GM12874 (cell line): ENCODE data around the gene ANKRD62.

ENCODE experiments used
- TF ChIP-seq, protein P1 (sequence below): IDR thresholded peaks from 2 replicates; pipeline ENCODE4 v1.5.1; 2011; ENCODE audit warnings: low read depth, mild to moderate bottlenecking, control low read depth, low read length, moderate library complexity; ENCODE audit not compliant: insufficient read depth

ANKRD62 gene

DNA sequence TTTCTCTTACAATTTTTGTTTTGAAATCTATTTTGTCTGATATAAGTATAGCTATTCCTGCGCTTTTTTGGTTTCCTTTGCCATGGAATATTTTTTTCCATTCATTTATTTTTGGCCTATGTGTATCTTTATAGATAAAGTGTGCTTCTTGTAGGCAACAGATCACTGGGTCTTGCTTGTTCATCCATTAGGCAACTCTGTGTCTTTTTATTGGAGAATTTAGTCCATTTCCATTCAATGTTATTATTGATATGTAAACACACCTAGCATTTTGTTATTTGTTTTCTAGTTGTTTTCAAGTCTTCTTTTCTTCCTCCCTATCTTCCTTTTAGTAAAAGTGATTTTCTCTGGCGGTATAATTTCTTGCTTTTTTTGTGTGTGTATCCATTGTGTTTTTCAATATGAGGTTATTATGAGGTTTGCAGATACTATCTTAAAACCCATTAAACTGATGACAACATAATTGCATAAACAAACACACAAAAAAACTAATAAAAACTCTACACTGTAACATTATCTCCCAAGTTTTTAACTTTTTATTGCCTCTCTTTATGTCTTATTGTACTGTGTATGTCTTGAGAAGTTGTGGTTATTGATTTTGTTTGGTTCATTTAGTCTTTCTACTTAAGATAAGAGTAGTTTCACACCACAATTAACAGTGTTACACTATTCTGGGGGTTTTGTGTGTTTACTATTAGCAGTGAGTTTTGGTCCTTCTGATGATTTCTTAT is 71.6 kb downstream of the ANKRD62 start:
- TF ChIP-seq, protein P1, sequence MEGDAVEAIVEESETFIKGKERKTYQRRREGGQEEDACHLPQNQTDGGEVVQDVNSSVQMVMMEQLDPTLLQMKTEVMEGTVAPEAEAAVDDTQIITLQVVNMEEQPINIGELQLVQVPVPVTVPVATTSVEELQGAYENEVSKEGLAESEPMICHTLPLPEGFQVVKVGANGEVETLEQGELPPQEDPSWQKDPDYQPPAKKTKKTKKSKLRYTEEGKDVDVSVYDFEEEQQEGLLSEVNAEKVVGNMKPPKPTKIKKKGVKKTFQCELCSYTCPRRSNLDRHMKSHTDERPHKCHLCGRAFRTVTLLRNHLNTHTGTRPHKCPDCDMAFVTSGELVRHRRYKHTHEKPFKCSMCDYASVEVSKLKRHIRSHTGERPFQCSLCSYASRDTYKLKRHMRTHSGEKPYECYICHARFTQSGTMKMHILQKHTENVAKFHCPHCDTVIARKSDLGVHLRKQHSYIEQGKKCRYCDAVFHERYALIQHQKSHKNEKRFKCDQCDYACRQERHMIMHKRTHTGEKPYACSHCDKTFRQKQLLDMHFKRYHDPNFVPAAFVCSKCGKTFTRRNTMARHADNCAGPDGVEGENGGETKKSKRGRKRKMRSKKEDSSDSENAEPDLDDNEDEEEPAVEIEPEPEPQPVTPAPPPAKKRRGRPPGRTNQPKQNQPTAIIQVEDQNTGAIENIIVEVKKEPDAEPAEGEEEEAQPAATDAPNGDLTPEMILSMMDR: no peak
